Adrenal gland (tissue), 12 donors: ENCODE data around the gene KAT6B. TPM values are rescaled to one million over a fixed set of nuclear protein-coding genes. Genes with fewer than 3 reads are reported as not detected.

Experiments
- DNase-seq, 7 donors: peaks; one replicate each; pipeline ENCODE4 v3.0.0-alpha.2; 2019 to 2020
- H3K27ac ChIP-seq, 5 donors: fragments of 200-600 bp; sonication (generic) in 4 of 5; 1 replicate in 3 of 5; 2 replicates in 2 of 5; pipeline versions ENCODE4 v1.5.1 to v1.8.0; 2016 to 2020; ENCODE audit warnings: mild to moderate bottlenecking in 1 of 5
- H3K27me3 ChIP-seq: fragments of 200-600 bp; 2 replicates; pipeline ENCODE4 v1.8.0; 2021
- H3K36me3 ChIP-seq, 2 donors: fragments of 200-600 bp; replicated peaks in 1 of 2; 1 replicate in 1 of 2; 2 replicates in 1 of 2; pipeline versions ENCODE4 v1.5.1 to v1.8.0; 2018 to 2022
- H3K4me1 ChIP-seq, 2 donors: fragments of 200-600 bp; replicated peaks in 1 of 2; 1 replicate in 1 of 2; 2 replicates in 1 of 2; pipeline versions ENCODE4 v1.5.1 to v1.8.0; 2018 to 2021
- H3K4me3 ChIP-seq, 4 donors: fragments of 200-600 bp; sonication (generic) in 3 of 4; one replicate each; pipeline ENCODE4 v1.5.1; 2016 to 2018
- H3K9me3 ChIP-seq, 3 donors: fragments of 200-600 bp; sonication (generic) in 1 of 3; replicated peaks in 1 of 3; 1 replicate in 2 of 3; 2 replicates in 1 of 3; pipeline versions ENCODE4 v1.5.1 to v1.8.0; 2016 to 2021
- POLR2A ChIP-seq, 2 donors: fragments of 450-650 bp; IDR thresholded peaks; one replicate each; pipeline ENCODE4 v1.6.1; 2017; ENCODE audit warnings: antibody characterized with exemption in 2 of 2, mild to moderate bottlenecking in 2 of 2, moderate library complexity in 1 of 2
- WGBS, 4 donors: extraction: QIAGEN DNeasy Blood & Tissue Kit in 2 of 4; methylation state at CpG; one replicate each; pipeline versions ENCODE4 v1.1.5 to v1.1.7; 2013 to 2017; 5-methylcytosine and 5-hydroxymethylcytosine counted together
- intact Hi-C, 2 donors: fragments of 100-400 bp; cut with DNase I; formaldehyde crosslinking; loops; one replicate each; pipeline versions ENCODE4 v1.14.1 to v1.15.0; 2022 to 2023
- polyA plus RNA-seq, 3 donors: library from polyadenylated mRNA; stranded (reverse); fragments of 200-250 nt in 2 of 3; fragments of 350-450 nt in 1 of 3; fragmentation: Illumina TruSeq in 1 of 3; extraction: RNeasy Lipid Tissue Mini Kit (QIAGEN cat#74804) in 1 of 3; gene quantifications; one replicate each; pipeline ENCODE4 v1.2.3, GENCODE V29; 2013 to 2014
- total RNA-seq, 9 donors: library from RNA; depleted of rRNA in 4 of 9; stranded (reverse); fragments of >200 nt in 4 of 9; fragments of 120-200 nt in 1 of 9; fragmentation: NEBNext Ultra II Directional in 1 of 9; extraction: Animal tissue kit (Norgen Biotek cat#: 25700) in 1 of 9; gene quantifications; one replicate each; pipeline versions ENCODE4 v1.1.0 to v1.2.4, GENCODE V29; 2013 to 2023
- TF ChIP-seq, protein P1 (sequence below), 6 experiments: fragments of 450-650 bp in 4 of 6; fragments of 200-600 bp in 2 of 6; sonication (generic) in 1 of 6; IDR thresholded peaks; 1 replicate in 5 of 6; 2 replicates in 1 of 6; pipeline versions ENCODE4 v1.5.1 to v1.8.0; 2016 to 2021; ENCODE audit warnings: antibody characterized with exemption in 6 of 6, mild to moderate bottlenecking in 2 of 6, moderate library complexity in 1 of 6
- donor health status: healthy with polysubstance abuse.
- donor health status: Bipolar disorder and iron deficiency.
- donor health status: DM: yes; HTN: yes; CAD: no.
- donor health status: DM: no; HTN: no; CAD: no.
- donor health status: DM: no; HTN: no; CAD: no.
- donor health status: DM: yes; HTN: yes; CAD: no.

The KAT6B gene
- total and polyA plus RNA-seq, 12 donors = 6.0 to 50.2 (median 25.8) TPM

GRCh38 chr10:75011221-75011620 is 184.8 kb downstream of the KAT6B start:
- no peaks in the 10 kb centered on the region for H3K27me3 ChIP-seq
- no peak for DNase-seq
- no peak for TF ChIP-seq POLR2A (IDR thresholded peaks at IDR 0.05)
- TF ChIP-seq, protein P1, sequence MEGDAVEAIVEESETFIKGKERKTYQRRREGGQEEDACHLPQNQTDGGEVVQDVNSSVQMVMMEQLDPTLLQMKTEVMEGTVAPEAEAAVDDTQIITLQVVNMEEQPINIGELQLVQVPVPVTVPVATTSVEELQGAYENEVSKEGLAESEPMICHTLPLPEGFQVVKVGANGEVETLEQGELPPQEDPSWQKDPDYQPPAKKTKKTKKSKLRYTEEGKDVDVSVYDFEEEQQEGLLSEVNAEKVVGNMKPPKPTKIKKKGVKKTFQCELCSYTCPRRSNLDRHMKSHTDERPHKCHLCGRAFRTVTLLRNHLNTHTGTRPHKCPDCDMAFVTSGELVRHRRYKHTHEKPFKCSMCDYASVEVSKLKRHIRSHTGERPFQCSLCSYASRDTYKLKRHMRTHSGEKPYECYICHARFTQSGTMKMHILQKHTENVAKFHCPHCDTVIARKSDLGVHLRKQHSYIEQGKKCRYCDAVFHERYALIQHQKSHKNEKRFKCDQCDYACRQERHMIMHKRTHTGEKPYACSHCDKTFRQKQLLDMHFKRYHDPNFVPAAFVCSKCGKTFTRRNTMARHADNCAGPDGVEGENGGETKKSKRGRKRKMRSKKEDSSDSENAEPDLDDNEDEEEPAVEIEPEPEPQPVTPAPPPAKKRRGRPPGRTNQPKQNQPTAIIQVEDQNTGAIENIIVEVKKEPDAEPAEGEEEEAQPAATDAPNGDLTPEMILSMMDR (IDR thresholded peaks at IDR 0.05) = no peak
- 29 to 45% (median 34%) methylated on average over 1 of the region's 1 CpG for WGBS, 4 donors
- no peak overlapping the region for H3K4me3 ChIP-seq
- H3K9me3 ChIP-seq = no peaks in the 10 kb centered on the region
- H3K36me3 ChIP-seq = no peaks in the 10 kb centered on the region
- peak overlapping the region in 1 of 5 donors; percentile 9 for H3K27ac ChIP-seq
- intact Hi-C loops = no loop called here
- peaks cover 0 to 23% of the 10 kb centered on the region in 2 donors for H3K4me1 ChIP-seq

DNA sequence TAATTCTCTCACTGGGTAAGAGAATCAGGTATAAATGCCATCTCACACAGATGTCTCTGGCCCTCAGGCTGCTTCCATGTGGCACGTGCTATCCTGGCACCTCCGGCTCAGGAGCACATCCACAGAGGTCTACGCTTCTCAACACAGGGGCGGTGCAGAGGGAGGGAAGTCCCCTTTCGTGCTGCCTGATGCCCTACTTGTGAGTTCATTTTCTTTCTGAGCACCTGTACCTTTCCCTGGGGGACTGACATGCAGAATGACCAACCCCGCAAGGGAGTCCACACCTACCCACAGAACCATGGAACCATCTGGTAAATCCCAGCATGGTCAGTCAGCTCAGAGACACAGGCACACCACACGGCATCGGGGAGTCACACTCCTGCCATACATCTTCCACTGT is 186.1 kb downstream of the KAT6B start:
- no peak for DNase-seq
- no peaks in the 10 kb centered on the region for H3K36me3 ChIP-seq
- no peak overlapping the region for H3K4me3 ChIP-seq
- no peak for TF ChIP-seq POLR2A (IDR thresholded peaks at IDR 0.05)
- TF ChIP-seq, protein P1 (IDR thresholded peaks at IDR 0.05) = no peak
- no peaks in the 10 kb centered on the region for H3K27me3 ChIP-seq
- H3K9me3 ChIP-seq = no peaks in the 10 kb centered on the region
- intact Hi-C loops = no loop called here
- no peak overlapping the region for H3K27ac ChIP-seq
- 93 to 97% (median 96%) methylated on average over 5 to 8 of the region's 8 CpGs for WGBS, 4 donors
- peaks cover 0 to 28% of the 10 kb centered on the region in 2 donors for H3K4me1 ChIP-seq

DNA sequence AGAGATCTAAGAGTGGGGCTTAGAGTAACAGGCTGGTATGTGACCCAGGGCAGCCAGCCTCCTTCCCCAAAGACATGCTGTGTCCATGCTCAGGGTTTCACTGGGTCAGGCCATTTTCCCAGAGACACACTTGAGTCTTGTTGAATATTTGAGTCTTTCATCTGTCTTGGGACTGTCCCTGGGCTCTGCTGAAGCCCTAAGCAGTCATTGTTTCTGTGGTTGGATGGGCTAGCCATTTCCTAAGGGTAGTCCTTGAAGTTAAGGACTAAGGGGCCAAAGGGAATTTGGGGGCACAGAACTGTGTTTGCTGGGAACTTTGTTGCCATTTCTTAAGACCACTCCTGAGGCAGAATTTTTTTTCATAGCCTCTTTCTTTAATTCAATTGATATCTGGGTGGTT is 186.6 kb downstream of the KAT6B start:
- Histone ChIP-seq H3K4me1 (peaks cover 0 to 28% of the 10 kb centered on the region in 2 donors), H3K36me3 (no peaks in the 10 kb centered on the region), H3K4me3 (no peak overlapping the region), H3K27ac (no peak overlapping the region), H3K27me3 (no peaks in the 10 kb centered on the region), H3K9me3 (no peaks in the 10 kb centered on the region)
- DNase-seq = no peak
- intact Hi-C loops = no loop called here
- TF ChIP-seq POLR2A (IDR thresholded peaks at IDR 0.05) = no peak
- TF ChIP-seq, protein P1 (IDR thresholded peaks at IDR 0.05) = no peak

- Histone ChIP-seq H3K4me3 (no peak overlapping the region), H3K4me1 (peaks cover 0 to 28% of the 10 kb centered on the region in 2 donors), H3K27me3 (no peaks in the 10 kb centered on the region), H3K36me3 (no peaks in the 10 kb centered on the region), H3K9me3 (no peaks in the 10 kb centered on the region), H3K27ac (peak overlapping the region in 2 of 5 donors; percentile 19 to 29)
- intact Hi-C loops = no loop called here
- DNase-seq = no peak
- TF ChIP-seq, protein P1 (IDR thresholded peaks at IDR 0.05) = no peak
- TF ChIP-seq POLR2A (IDR thresholded peaks at IDR 0.05) = no peak
- 86 to 92% (median 90%) methylated on average over 2 of the region's 2 CpGs for WGBS, 4 donors
These were observed 187.1 kb downstream of the KAT6B start for GRCh38 chr10:75013522-75013921.
